ENCODE data around the gene TEKT4.
"Not testable (repeated sequence)": the region's sequence is repeated elsewhere in the genome, so short reads cannot be mapped to it uniquely, and the experiment has no call there.

The TEKT4 gene

GRCh38 chr2:94875820-94876522 lies 4.7 kb downstream of the TEKT4 start:
- DNase-seq (ENCODE audit: low read depth in 2 of 2): no peak

- no peak for DNase-seq (ENCODE audit: low read depth in 2 of 2)
Measured at GRCh38 chr2:94876523-94876863, 5.3 kb downstream of the TEKT4 start.

GRCh38 chr2:94877129-94877528 lies 5.9 kb downstream of the TEKT4 start:
- DNase-seq (ENCODE audit: low read depth in 2 of 2): no peak

GRCh38 chr2:94878575-94878974 lies 7.3 kb downstream of the TEKT4 start:
- DNase-seq (ENCODE audit: low read depth in 2 of 2): not testable (repeated sequence)

- DNase-seq (ENCODE audit: low read depth in 2 of 2): no peak
Measured at GRCh38 chr2:94879314-94879981, 8.2 kb downstream of the TEKT4 start.

- no peak for DNase-seq (ENCODE audit: low read depth in 2 of 2)
Measured at GRCh38 chr2:94879982-94880377, 8.8 kb downstream of the TEKT4 start.

- DNase-seq (ENCODE audit: low read depth in 2 of 2): no peak
Measured at GRCh38 chr2:94880507-94880906, 9.3 kb downstream of the TEKT4 start.

- DNase-seq (ENCODE audit: low read depth in 2 of 2): no peak
Measured at GRCh38 chr2:94881070-94881469, 9.8 kb downstream of the TEKT4 start.

GRCh38 chr2:94890234-94890633 lies 19.0 kb downstream of the TEKT4 start:
- DNase-seq (ENCODE audit: low read depth in 2 of 2): no peak

GRCh38 chr2:94895273-94895672 lies 24.0 kb downstream of the TEKT4 start:
- DNase-seq (ENCODE audit: low read depth in 2 of 2): not testable (repeated sequence)

GRCh38 chr2:94906976-94907375 lies 35.7 kb downstream of the TEKT4 start:
- DNase-seq (ENCODE audit: low read depth in 2 of 2): not testable (repeated sequence)

GRCh38 chr2:94923196-94923595 lies 52.0 kb downstream of the TEKT4 start:
- no peak for DNase-seq (ENCODE audit: low read depth in 2 of 2)

- not testable (repeated sequence) for DNase-seq (ENCODE audit: low read depth in 2 of 2)
Measured at GRCh38 chr2:94924999-94925398, 53.8 kb downstream of the TEKT4 start.
